B cell (primary cell): ENCODE data around the gene PCDHGA9. TPM values are rescaled to one million over a fixed set of nuclear protein-coding genes. Genes with fewer than 3 reads are reported as not detected.
"Not testable (repeated sequence)": the region's sequence is repeated elsewhere in the genome, so short reads cannot be mapped to it uniquely, and the experiment has no call there.

Experiments used
- ATAC-seq: fragments of 200-7000 bp; cut with Tn5 transposase; one replicate; pipeline ENCODE4 v1.10.0; 2021; ENCODE audit warnings: low read depth, mild to moderate bottlenecking, moderate number of reproducible peaks, moderate library complexity
- CTCF ChIA-PET: fragments of 350-600 bp; sonication (Branson Sonifier 250); formaldehyde crosslinking; loops from one replicate; lab custom pipeline; 2021; ENCODE audit warnings: antibody characterized with exemption, inconsistent platforms; lab: Charles Lee
- POLR2A ChIA-PET: fragments of 350-600 bp; sonication (Branson Sonifier 250); formaldehyde crosslinking; loops from one replicate; lab custom pipeline; 2021; ENCODE audit warnings: antibody characterized with exemption; lab: Charles Lee
- DNase-seq: peaks from one replicate; pipeline ENCODE4 v3.0.0; 2013
- H2AFZ ChIP-seq: 2 replicates; pipeline ENCODE4 v1.6.1; 2012; ENCODE audit warnings: mild to moderate bottlenecking, low read depth, low read length; ENCODE audit not compliant: insufficient read depth, poor library complexity, severe bottlenecking
- H3K27ac ChIP-seq, 2 donors: 1 replicate in 1 of 2; 2 replicates in 1 of 2; pipeline ENCODE4 v1.5.1; 2012 to 2013; ENCODE audit warnings: low read length in 2 of 2, mild to moderate bottlenecking in 2 of 2, moderate library complexity in 1 of 2
- H3K27me3 ChIP-seq, 4 experiments: fragments of 200-600 bp in 1 of 4; sonication (generic) in 1 of 4; replicated peaks in 1 of 4; 1 replicate in 2 of 4; 2 replicates in 2 of 4; pipeline versions ENCODE4 v1.6.1 to v1.7.0; 2013 to 2016; ENCODE audit warnings: low read length in 3 of 4, mild to moderate bottlenecking in 2 of 4, mixed read lengths in 1 of 4, moderate library complexity in 1 of 4; ENCODE audit not compliant: insufficient read depth in 4 of 4, control insufficient read depth in 3 of 4; ENCODE audit errors: control extremely low read depth in 1 of 4
- H3K36me3 ChIP-seq, 2 experiments: replicated peaks in 1 of 2; 1 replicate in 1 of 2; 2 replicates in 1 of 2; pipeline versions ENCODE4 v1.6.1 to v1.7.1; 2013; ENCODE audit warnings: low read length in 1 of 2; ENCODE audit not compliant: insufficient read depth in 2 of 2, control insufficient read depth in 1 of 2; ENCODE audit errors: control extremely low read depth in 1 of 2, extremely low read depth in 1 of 2
- H3K4me1 ChIP-seq, 2 donors: fragments of 200-600 bp in 1 of 2; sonication (generic) in 1 of 2; 1 replicate in 1 of 2; 2 replicates in 1 of 2; pipeline versions ENCODE4 v1.5.1 to v1.6.1; 2013 to 2017; ENCODE audit warnings: low read length in 2 of 2; ENCODE audit not compliant: control insufficient read depth in 2 of 2, insufficient read depth in 2 of 2
- H3K4me2 ChIP-seq: replicated peaks from 2 replicates; pipeline ENCODE3; 2012; ENCODE audit warnings: mild to moderate bottlenecking, low read depth, low read length; ENCODE audit not compliant: poor library complexity, severe bottlenecking
- H3K4me3 ChIP-seq, 5 experiments: fragments of 200-600 bp in 1 of 5; sonication (generic) in 1 of 5; 1 replicate in 3 of 5; 2 replicates in 2 of 5; pipeline versions ENCODE4 v1.5.1 to v1.7.0; 2011 to 2016; ENCODE audit warnings: low read length in 4 of 5, mild to moderate bottlenecking in 4 of 5, low read depth in 2 of 5, control low read depth in 1 of 5, moderate library complexity in 1 of 5; ENCODE audit not compliant: insufficient read depth in 1 of 5; ENCODE audit errors: control extremely low read depth in 1 of 5, extremely low read depth in 1 of 5
- H3K79me2 ChIP-seq: fragments of 200-600 bp; sonication (generic); one replicate; pipeline ENCODE4 v1.6.0; 2016; ENCODE audit warnings: low read length; ENCODE audit not compliant: control insufficient read depth, insufficient read depth
- H3K9ac ChIP-seq: fragments of 200-600 bp; sonication (generic); 2 replicates; pipeline ENCODE4 v1.6.1; 2017; ENCODE audit warnings: mild to moderate bottlenecking, low read length, moderate library complexity
- H3K9me3 ChIP-seq, 3 donors: one replicate each; pipeline versions ENCODE4 v1.6.1 to v1.7.1; 2013; ENCODE audit warnings: low read length in 2 of 3; ENCODE audit not compliant: control insufficient read depth in 2 of 3, insufficient read depth in 1 of 3; ENCODE audit errors: control extremely low read depth in 1 of 3
- H4K20me1 ChIP-seq: 2 replicates; pipeline ENCODE4 v1.6.0; 2012; ENCODE audit warnings: mild to moderate bottlenecking, low read length; ENCODE audit not compliant: insufficient read depth, control insufficient read depth, poor library complexity, severe bottlenecking
- H3K27ac Mint-ChIP-seq: one replicate; pipeline ENCODE4 v1.8.0; 2021; ENCODE audit warnings: mixed read lengths
- H3K27me3 Mint-ChIP-seq: one replicate; pipeline ENCODE4 v1.8.0; 2021; ENCODE audit warnings: mixed read lengths
- H3K4me1 Mint-ChIP-seq: one replicate; pipeline ENCODE4 v1.8.0; 2021; ENCODE audit warnings: mixed read lengths
- H3K4me3 Mint-ChIP-seq: one replicate; pipeline ENCODE4 v1.8.0; 2021; ENCODE audit warnings: mixed read lengths
- H3K9me3 Mint-ChIP-seq: one replicate; pipeline ENCODE4 v1.8.0; 2022; ENCODE audit warnings: mixed read lengths; ENCODE audit not compliant: insufficient read depth
- EZH2 ChIP-seq: IDR thresholded peaks from 2 replicates; pipeline ENCODE4 v1.6.1; 2012; ENCODE audit warnings: borderline replicate concordance, low read depth, mild to moderate bottlenecking, moderate library complexity, low read length; ENCODE audit not compliant: insufficient read depth, poor library complexity, severe bottlenecking
- WGBS: methylation state at CpG from one replicate; pipeline ENCODE4 v1.1.5; 2013; ENCODE audit warnings: missing lambda C conversion rate; ENCODE audit not compliant: insufficient coverage; 5-methylcytosine and 5-hydroxymethylcytosine counted together
- intact Hi-C: fragments of 100-400 bp; cut with micrococcal nuclease; formaldehyde crosslinking; loops from one replicate; pipeline ENCODE4 v1.10.0; 2022
- polyA plus RNA-seq: library from polyadenylated mRNA; depleted of rRNA; stranded (reverse); fragments of >200 nt; gene quantifications from 2 replicates; pipeline ENCODE4 v1.2.3, GENCODE V29; 2012
- total RNA-seq, 2 donors: library from RNA; stranded (reverse); fragments of 120-200 nt in 1 of 2; gene quantifications; 1 replicate in 1 of 2; 2 replicates in 1 of 2; pipeline versions ENCODE4 v1.2.3 to v1.2.4, GENCODE V29; 2013 to 2022
- TF ChIP-seq, protein P1 (sequence below): fragments of 200-600 bp; IDR thresholded peaks from one replicate; pipeline ENCODE4 v1.8.0; 2022; ENCODE audit warnings: antibody characterized with exemption, mild to moderate bottlenecking

The PCDHGA9 gene
- total and polyA plus RNA-seq, 2 donors (not counting 1 experiment from before 2014, with no cell fraction given): 0.19 to 2.5 TPM

- peak overlapping the region; percentile 74 for H3K4me2 ChIP-seq
- peaks cover 11 to 15% of the 10 kb centered on the region in 2 donors for H3K4me1 ChIP-seq
- H3K9me3 ChIP-seq: peaks cover 0 to 58% (median 23%) of the 10 kb centered on the region in 3 donors
- no peak for ATAC-seq
- intact Hi-C loops: loop anchor here (10.0 kb wide), 1 partner anchor 89 kb away; the partner anchor contains the start of gene TAF7
- no peaks in the 10 kb centered on the region for H3K36me3 ChIP-seq
- H3K27me3 ChIP-seq: peaks cover 2 to 69% (median 58%) of the 10 kb centered on the region in 4 experiments
- 14% methylated on average over 23 of the region's 25 CpGs for WGBS
- Mint-ChIP-seq H3K4me1 (peaks cover 18% of the 10 kb centered on the region), H3K4me3 (peak overlapping the region; percentile 87), H3K27ac (no peak overlapping the region), H3K9me3 (peaks cover 9% of the 10 kb centered on the region), H3K27me3 (peaks cover 62% of the 10 kb centered on the region)
- ChIA-PET POLR2A (no interaction called here), CTCF (interaction anchor here (0.8 to 6.3 kb wide), 18 partner anchors 8 to 153 kb away, joined by 3 to 56 read pairs (median 4); partner anchors contain the start of genes PCDHGA11, PCDHGA12, PCDHGA9 and PCDHGB3)
- H2AFZ ChIP-seq: peak overlapping the region; percentile 77
- H3K79me2 ChIP-seq: no peaks in the 10 kb centered on the region
- no peak overlapping the region for H3K27ac ChIP-seq
- H3K9ac ChIP-seq: peak overlapping the region; percentile 63
- peak overlapping the region in 4 of 5 experiments; percentile 36 to 63 (median 46) for H3K4me3 ChIP-seq
- H4K20me1 ChIP-seq: no peaks in the 10 kb centered on the region
- DNase-seq: peak; percentile 25
- TF ChIP-seq, protein P1, sequence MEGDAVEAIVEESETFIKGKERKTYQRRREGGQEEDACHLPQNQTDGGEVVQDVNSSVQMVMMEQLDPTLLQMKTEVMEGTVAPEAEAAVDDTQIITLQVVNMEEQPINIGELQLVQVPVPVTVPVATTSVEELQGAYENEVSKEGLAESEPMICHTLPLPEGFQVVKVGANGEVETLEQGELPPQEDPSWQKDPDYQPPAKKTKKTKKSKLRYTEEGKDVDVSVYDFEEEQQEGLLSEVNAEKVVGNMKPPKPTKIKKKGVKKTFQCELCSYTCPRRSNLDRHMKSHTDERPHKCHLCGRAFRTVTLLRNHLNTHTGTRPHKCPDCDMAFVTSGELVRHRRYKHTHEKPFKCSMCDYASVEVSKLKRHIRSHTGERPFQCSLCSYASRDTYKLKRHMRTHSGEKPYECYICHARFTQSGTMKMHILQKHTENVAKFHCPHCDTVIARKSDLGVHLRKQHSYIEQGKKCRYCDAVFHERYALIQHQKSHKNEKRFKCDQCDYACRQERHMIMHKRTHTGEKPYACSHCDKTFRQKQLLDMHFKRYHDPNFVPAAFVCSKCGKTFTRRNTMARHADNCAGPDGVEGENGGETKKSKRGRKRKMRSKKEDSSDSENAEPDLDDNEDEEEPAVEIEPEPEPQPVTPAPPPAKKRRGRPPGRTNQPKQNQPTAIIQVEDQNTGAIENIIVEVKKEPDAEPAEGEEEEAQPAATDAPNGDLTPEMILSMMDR: no peak
- no peak for TF ChIP-seq EZH2
Measured at GRCh38 chr5:141413540-141414069, 11.0 kb downstream of the PCDHGA9 start.

- Mint-ChIP-seq H3K27ac (peak overlapping the region; percentile 21), H3K4me3 (peak overlapping the region; percentile 57), H3K4me1 (peaks cover 18% of the 10 kb centered on the region), H3K27me3 (peaks cover 60% of the 10 kb centered on the region)
- H3K4me3 ChIP-seq, H3K4me2 ChIP-seq, ATAC-seq, H3K9me3 Mint-ChIP-seq, POLR2A ChIA-PET, H4K20me1 ChIP-seq, H2AFZ ChIP-seq, H3K36me3 ChIP-seq, H3K27ac ChIP-seq, H3K79me2 ChIP-seq, H3K9ac ChIP-seq: not testable (repeated sequence)
- Histone ChIP-seq H3K4me1 (peaks cover 11 to 15% of the 10 kb centered on the region in 2 donors), H3K27me3 (peaks cover 2 to 69% (median 57%) of the 10 kb centered on the region in 4 experiments), H3K9me3 (peaks cover 0 to 59% (median 25%) of the 10 kb centered on the region in 3 donors)
- CTCF ChIA-PET: interaction anchor here (0.5 to 6.3 kb wide), 7 partner anchors 17 to 149 kb away, joined by 3 to 56 read pairs (median 5); partner anchors contain the start of gene PCDHGB5
- 37% methylated on average over 43 of the region's 46 CpGs for WGBS
- peak; percentile 8 for DNase-seq
- intact Hi-C loops: loop anchor here (10.0 kb wide), 1 partner anchor 90 kb away; the partner anchor contains the start of gene TAF7
Measured at GRCh38 chr5:141414548-141415274, 12.1 kb downstream of the PCDHGA9 start.

GRCh38 chr5:141415275-141415618 lies 12.7 kb downstream of the PCDHGA9 start:
- not testable (repeated sequence) for H3K27ac ChIP-seq, H3K79me2 ChIP-seq, H3K4me2 ChIP-seq, H4K20me1 ChIP-seq, ATAC-seq, H3K9ac ChIP-seq, H3K36me3 ChIP-seq, H2AFZ ChIP-seq, H3K4me3 Mint-ChIP-seq, H3K9me3 Mint-ChIP-seq
- ChIA-PET POLR2A (interaction anchor here (0.7 kb wide), 1 partner anchor 497 kb away, joined by 3 read pairs; no protein-coding TSS in a partner anchor), CTCF (interaction anchor here (6.3 kb wide), 1 partner anchor 148 kb away, joined by 56 read pairs; no protein-coding TSS in a partner anchor)
- peak; percentile 18 for DNase-seq
- Mint-ChIP-seq H3K27ac (peak overlapping the region; percentile 46), H3K27me3 (peaks cover 61% of the 10 kb centered on the region), H3K4me1 (peaks cover 21% of the 10 kb centered on the region)
- 30% methylated on average over 15 of the region's 24 CpGs for WGBS
- intact Hi-C loops: loop anchor here (10.0 kb wide), 1 partner anchor 90 kb away; the partner anchor contains the start of gene TAF7
- H3K4me3 ChIP-seq: peak overlapping the region in 1 of 5 experiments; percentile 12
- H3K27me3 ChIP-seq: peaks cover 2 to 68% (median 58%) of the 10 kb centered on the region in 4 experiments
- H3K4me1 ChIP-seq: peaks cover 11 to 15% of the 10 kb centered on the region in 2 donors
- peaks cover 0 to 57% (median 27%) of the 10 kb centered on the region in 3 donors for H3K9me3 ChIP-seq
